RWPE2 (cell line): Measurements from ENCODE around the gene TRIM44.
"Not testable (repeated sequence)": the region's sequence is repeated elsewhere in the genome, so short reads cannot be mapped to it uniquely, and the experiment has no call there.

ENCODE experiments used
- ATAC-seq: fragments of 200-7000 bp; cut with Tn5 transposase; 3 replicates; pipeline ENCODE4 v1.9.1; 2021; ENCODE audit warnings: low read depth
- DNase-seq: peaks from one replicate; pipeline ENCODE4 v3.0.0-alpha.2; 2020; ENCODE audit warnings: low spot score
- H3K27ac ChIP-seq: fragments of 450-650 bp; 2 replicates; pipeline ENCODE4 v1.5.1; 2017; ENCODE audit warnings: mild to moderate bottlenecking; ENCODE audit not compliant: poor library complexity, severe bottlenecking
- H3K27me3 ChIP-seq: fragments of 250-450 bp; sonication (Bioruptor Pico); 2 replicates; pipeline ENCODE4 v1.5.1; 2021; ENCODE audit warnings: mild to moderate bottlenecking, moderate library complexity; ENCODE audit not compliant: insufficient read depth, poor library complexity, severe bottlenecking
- H3K36me3 ChIP-seq: fragments of 250-450 bp; sonication (Bioruptor Pico); 2 replicates; pipeline ENCODE4 v1.5.1; 2020; ENCODE audit warnings: low read depth, mild to moderate bottlenecking, moderate library complexity
- H3K4me1 ChIP-seq: fragments of 250-450 bp; sonication (Bioruptor Pico); 2 replicates; pipeline ENCODE4 v1.5.1; 2021; ENCODE audit warnings: mild to moderate bottlenecking, moderate library complexity; ENCODE audit not compliant: insufficient read depth, poor library complexity, severe bottlenecking
- H3K4me3 ChIP-seq: fragments of 250-450 bp; sonication (Bioruptor Pico); 2 replicates; pipeline ENCODE4 v1.5.1; 2021; ENCODE audit warnings: mild to moderate bottlenecking, moderate library complexity; ENCODE audit not compliant: severe bottlenecking
- H3K9me3 ChIP-seq: fragments of 250-450 bp; sonication (Bioruptor Pico); 2 replicates; pipeline ENCODE4 v1.5.1; 2021; ENCODE audit warnings: mild to moderate bottlenecking, moderate library complexity; ENCODE audit not compliant: severe bottlenecking
- TF ChIP-seq, protein P1 (sequence below): fragments of 450-650 bp; IDR thresholded peaks from one replicate; pipeline ENCODE4 v1.5.1; 2017; ENCODE audit warnings: mild to moderate bottlenecking, moderate library complexity; ENCODE audit not compliant: poor library complexity, severe bottlenecking

The TRIM44 gene

DNA sequence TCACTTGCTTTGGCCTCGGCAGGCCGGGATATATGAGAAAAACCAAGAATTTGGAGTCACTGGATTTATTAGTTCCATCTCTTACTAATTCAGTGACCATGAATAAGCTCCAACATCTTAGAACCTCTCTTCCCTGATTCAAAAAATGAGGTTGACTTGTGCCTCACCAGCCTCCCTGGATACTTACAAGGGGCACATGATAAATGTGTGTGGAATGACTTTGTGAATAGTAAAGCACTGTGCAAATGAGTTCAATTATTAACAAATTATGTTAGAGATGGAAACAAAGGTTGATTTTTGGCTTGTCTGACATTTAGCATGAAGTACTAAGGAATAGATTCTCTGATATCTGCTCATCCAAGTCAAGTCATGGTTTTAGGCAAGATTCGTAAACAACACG, 104.1 kb downstream of the TRIM44 start:
- ATAC-seq (no peak), DNase-seq (no peak)
- Histone ChIP-seq H3K9me3 (no peaks in the 10 kb centered on the region), H3K36me3 (no peaks in the 10 kb centered on the region), H3K4me3 (no peak overlapping the region), H3K27me3 (no peaks in the 10 kb centered on the region), H3K4me1 (no peaks in the 10 kb centered on the region), H3K27ac (no peak overlapping the region)
- TF ChIP-seq, protein P1, sequence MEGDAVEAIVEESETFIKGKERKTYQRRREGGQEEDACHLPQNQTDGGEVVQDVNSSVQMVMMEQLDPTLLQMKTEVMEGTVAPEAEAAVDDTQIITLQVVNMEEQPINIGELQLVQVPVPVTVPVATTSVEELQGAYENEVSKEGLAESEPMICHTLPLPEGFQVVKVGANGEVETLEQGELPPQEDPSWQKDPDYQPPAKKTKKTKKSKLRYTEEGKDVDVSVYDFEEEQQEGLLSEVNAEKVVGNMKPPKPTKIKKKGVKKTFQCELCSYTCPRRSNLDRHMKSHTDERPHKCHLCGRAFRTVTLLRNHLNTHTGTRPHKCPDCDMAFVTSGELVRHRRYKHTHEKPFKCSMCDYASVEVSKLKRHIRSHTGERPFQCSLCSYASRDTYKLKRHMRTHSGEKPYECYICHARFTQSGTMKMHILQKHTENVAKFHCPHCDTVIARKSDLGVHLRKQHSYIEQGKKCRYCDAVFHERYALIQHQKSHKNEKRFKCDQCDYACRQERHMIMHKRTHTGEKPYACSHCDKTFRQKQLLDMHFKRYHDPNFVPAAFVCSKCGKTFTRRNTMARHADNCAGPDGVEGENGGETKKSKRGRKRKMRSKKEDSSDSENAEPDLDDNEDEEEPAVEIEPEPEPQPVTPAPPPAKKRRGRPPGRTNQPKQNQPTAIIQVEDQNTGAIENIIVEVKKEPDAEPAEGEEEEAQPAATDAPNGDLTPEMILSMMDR = no peak

DNA sequence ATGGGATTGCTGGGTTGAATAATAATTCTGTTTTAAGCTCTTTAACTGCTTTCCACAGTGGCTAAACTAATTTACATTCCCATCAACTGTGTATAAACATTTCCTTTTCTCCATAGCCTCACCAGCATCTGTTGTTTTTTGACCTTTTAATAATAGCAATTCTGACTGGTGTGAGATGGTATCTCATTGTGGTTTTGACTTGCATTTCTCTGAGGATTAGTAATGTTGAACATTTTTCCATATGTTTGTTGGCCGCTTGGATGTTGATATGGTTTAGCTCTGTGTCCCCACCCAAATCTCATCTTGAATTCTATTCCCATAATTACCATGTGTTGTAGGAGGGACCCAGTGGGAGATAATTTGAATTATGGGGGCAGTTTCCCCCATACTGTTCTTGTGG, 107.8 kb downstream of the TRIM44 start:
- H3K4me3 ChIP-seq, H3K9me3 ChIP-seq, ATAC-seq, H3K4me1 ChIP-seq, H3K27ac ChIP-seq, H3K36me3 ChIP-seq, H3K27me3 ChIP-seq, DNase-seq: not testable (repeated sequence)

DNA sequence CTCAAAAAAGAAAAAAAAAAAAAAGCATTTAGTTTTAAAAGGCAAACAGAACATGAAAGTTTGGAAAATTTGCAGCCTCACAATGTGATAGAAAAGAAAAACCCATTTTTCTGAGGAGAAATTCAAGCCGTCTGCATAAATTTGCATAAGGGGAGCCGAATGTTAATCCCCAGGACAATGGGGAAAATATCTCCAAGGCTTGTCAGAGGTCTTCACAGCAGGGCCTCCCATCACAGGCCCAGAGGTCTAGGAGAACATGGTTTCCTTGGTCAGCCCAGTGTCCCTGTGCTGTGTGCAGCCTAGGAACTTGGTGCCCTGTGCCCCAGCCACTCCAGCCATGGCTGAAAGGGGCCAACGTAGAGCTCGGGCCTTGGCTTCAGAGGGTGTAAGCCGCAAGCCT, 109.1 kb downstream of the TRIM44 start:
- Histone ChIP-seq H3K4me1 (no peaks in the 10 kb centered on the region), H3K27me3 (no peaks in the 10 kb centered on the region), H3K4me3 (no peak overlapping the region), H3K9me3 (no peaks in the 10 kb centered on the region), H3K36me3 (no peaks in the 10 kb centered on the region), H3K27ac (no peak overlapping the region)
- DNase-seq (no peak), ATAC-seq (no peak)
- TF ChIP-seq, protein P1 = no peak

DNA sequence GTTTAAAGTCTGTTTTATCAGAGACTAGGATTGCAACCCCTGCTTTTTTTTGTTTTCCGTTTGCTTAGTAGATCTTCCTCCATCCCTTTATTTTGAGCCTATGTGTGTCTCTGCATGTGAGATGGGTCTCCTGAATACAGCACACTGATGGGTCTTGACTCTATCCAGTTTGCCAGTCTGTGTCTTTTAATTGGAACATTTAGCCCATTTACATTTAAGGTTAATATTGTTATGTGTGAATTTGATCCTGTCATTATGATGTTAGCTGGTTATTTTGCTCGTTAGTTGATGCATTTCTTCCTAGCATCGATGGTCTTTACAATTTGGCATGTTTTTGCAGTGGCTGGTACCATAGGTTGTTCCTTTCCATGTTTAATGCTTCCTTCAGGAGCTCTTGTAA, 114.7 kb downstream of the TRIM44 start:
- H3K27me3 ChIP-seq, DNase-seq, H3K4me1 ChIP-seq, ATAC-seq, H3K4me3 ChIP-seq, H3K36me3 ChIP-seq, H3K9me3 ChIP-seq, H3K27ac ChIP-seq: not testable (repeated sequence)

DNA sequence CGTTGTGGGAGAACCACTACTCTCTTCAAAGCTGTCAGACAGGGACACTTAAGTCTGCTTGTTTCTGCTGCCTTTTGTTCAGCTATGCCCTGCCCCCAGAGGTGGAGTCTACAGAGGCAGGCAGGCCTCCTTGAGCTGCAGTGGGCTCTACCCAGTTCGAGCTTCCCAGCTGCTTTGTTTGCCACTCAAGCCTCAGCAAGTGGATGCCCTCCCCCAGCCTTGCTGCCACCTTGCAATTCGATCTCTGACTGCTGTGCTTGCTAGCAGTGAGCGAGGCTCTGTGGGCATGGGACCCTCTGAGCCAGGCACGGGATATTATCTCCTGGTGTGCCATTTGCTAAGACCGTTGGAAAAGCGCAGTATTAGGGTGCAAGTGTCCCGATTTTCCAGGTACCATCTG, 116.4 kb downstream of the TRIM44 start:
- DNase-seq, ATAC-seq, H3K4me1 ChIP-seq, H3K9me3 ChIP-seq, H3K4me3 ChIP-seq, H3K27ac ChIP-seq, H3K36me3 ChIP-seq, H3K27me3 ChIP-seq: not testable (repeated sequence)

DNA sequence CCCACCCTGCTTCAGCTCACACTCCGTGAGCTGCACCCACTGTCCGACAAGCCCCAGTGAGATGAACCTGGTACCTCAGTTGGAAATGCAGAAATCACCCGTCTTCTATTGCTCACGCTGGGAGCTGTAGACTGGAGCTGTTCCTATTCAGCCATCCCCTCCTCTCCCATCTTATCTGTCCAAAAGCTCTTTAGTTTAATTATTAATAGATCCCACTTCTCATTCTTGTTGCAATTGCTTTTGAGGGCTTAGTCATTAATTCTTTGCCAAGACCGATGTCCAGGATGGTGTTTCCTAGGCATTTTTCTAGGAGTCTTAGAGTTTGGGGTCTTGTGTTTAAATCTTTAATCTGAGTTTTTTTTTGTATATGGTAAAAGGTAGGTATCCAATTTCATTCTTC, 116.8 kb downstream of the TRIM44 start:
- Histone ChIP-seq H3K4me3 (no peak overlapping the region), H3K36me3 (no peaks in the 10 kb centered on the region), H3K9me3 (no peaks in the 10 kb centered on the region), H3K27me3 (no peaks in the 10 kb centered on the region), H3K4me1 (peaks cover 7% of the 10 kb centered on the region), H3K27ac (no peak overlapping the region)
- no peak for ATAC-seq
- no peak for DNase-seq
- TF ChIP-seq, protein P1 = no peak
